ENCODE measurements around the gene ATXN3.

Gene ATXN3

DNA sequence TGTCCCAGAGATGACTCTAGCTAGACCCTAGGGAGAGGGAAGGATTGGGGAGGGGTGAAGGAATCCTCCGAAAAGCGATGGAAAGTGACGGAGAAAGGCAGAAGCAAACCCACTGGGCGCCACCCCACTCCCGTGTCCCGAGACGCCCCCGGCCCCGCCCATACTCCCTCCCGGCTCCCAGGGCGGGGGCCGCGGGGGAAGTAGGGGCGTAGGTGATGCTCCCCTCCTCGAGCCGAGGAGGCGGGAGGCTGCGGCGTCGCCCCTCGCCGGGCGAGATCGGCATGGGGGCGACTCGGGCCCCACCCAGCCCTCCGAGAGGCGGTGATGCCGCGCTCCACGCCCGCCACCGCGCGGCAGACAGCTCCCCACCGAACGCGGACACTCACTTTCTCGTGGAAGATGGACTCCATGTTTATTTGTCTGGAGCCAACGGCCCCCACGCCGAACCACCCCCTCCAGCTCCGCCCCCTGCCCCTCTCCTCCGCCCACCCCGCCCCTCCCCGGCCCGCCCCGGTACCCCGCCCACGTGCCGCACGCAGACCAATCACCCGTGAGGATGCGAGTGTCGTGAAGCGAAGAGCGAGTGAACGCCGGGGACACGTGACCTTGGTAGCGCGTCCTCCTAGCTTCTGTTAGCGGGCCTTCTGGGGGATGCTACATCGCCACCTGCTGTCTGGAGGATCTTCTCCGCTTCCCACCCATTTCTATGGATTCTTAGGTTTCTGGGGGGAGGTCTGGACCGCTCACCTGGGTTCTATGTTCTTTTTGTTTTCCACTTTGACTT is at the start of gene ATXN3:
Gene ATXN3 (minus strand): TSS at position 440 of the 784 bp plus-strand sequence. CDS start 30 bp downstream, at position 410.
- DNase-seq, result peak; percentile 96

DNA sequence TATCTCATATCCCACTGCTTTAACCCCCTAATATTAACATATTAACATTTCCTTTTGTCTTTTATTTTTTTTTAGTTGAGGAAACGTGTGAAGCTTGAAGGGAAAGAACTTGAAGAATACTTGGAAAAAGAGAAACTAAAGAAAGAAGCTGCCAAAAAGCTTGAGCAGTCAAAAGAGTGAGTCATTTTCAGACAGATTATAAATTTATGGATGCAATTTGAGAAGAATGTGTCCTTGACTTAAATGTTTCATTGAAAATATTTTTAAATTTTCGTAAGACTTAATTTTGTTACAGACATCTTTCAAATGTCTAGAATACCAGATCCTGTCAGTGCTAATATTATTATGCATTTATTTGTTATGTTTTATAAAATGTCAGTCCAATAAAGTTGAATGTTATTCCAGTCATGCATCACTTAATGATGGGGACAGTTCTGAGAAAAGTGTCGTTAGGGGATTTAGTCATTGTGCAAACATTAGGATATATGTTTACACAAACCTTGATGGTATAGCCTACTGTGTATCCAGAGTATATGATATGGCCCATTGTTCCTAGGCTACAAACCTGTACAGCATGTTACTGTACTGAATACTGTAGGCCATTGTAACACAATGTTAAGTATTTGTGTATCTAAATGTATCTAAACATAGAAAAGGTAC is 48.0 kb upstream of the ATXN3 start:
- DNase-seq, result no peak

DNA sequence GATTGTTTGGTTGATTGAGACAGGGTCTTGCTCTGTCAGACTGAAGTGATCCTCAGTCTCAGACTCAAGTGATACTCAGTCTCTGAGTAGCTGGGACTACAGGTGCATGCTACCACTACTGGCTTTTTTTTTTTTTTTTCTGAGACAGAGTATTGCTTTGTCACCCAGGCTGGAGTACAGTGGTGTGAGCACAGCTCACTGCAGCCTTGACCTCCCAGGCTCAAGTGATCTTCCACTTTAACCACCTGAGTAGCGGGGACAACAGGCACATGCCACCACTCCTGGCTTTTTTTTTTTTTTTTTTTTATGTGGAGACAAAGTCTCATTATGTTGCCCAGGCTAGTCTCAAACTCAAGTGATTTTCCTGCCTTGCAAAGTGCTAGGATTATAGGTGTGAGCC is 47.2 kb upstream of the ATXN3 start:
- DNase-seq, result no peak

GRCh38 chr14:92144708-92145107 is 38.3 kb upstream of the ATXN3 start:
- DNase-seq, result no peak

- no peak for DNase-seq
Measured at GRCh38 chr14:92143962-92144361, 37.6 kb upstream of the ATXN3 start.

- DNase-seq, result no peak
Measured at GRCh38 chr14:92143309-92143708, 36.9 kb upstream of the ATXN3 start.

- DNase-seq, result no peak
Measured at GRCh38 chr14:92135269-92135668, 28.9 kb upstream of the ATXN3 start.

GRCh38 chr14:92134456-92134855 is 28.1 kb upstream of the ATXN3 start:
- DNase-seq, result no peak

DNA sequence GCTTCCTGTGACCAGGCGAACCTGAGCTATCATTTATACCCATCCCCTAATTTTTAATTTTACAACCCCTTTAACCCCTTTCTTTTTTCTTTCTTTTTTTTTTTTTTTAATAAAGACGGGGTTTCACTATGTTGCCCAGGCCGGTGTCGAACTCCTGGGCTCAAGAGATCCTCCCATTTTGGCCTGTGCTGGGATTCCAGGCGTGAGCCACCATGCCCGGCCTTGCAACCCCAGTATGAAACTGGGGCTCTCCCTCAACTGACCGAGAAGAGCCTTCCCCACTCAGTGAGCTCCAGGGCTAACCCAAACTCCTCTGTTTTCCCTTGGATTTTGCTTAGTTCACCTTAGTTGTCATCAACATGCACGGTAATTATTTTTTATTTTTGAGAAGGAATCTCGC is 16.4 kb upstream of the ATXN3 start:
- no peak for DNase-seq

- no peak for DNase-seq
Measured at GRCh38 chr14:92122351-92122677, 15.9 kb upstream of the ATXN3 start.

DNA sequence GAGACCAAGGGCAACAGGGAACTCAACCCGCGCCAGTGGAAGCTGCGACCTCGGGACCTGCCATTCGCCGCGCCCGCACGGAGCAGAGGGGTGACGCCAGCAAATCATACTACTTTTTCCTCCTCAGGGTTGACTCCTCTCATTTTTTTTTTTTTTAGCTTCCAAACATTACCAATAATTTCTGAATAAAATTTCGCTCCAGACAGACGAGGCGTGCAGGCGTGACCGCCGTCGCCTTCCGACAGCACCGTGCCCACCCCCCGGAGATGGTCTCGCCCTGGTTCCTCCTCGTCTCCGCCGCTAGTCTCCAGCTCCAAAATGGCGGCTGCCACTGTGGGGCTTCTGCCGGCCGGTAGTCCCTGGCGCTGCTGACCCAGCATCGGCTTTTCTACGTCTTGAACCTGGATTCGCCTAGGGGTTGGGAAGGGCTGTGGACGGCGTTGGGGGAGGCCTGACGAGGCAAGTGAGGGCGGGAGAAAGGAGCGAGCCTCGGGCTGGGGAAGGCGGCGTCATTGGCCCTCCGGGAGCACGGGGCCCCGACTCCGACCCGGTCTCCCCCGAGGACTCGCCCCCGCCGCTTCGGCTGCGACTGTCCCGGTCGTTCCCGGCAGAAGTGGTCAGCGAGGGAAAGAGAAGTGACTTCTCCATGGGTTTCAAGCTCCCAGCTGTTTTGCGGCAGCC is 15.4 kb upstream of the ATXN3 start, which contains the start of the genes CPSF2 and NDUFB1:
Gene CPSF2 (plus strand): TSS at position 300 of the 681 bp plus-strand sequence. CDS start 9,016 bp downstream, outside the sequence.
Gene NDUFB1 (minus strand): TSS at position 37 of the 681 bp plus-strand sequence. CDS start 4,069 bp downstream, outside the sequence.
- peak; percentile 86 for DNase-seq

DNA sequence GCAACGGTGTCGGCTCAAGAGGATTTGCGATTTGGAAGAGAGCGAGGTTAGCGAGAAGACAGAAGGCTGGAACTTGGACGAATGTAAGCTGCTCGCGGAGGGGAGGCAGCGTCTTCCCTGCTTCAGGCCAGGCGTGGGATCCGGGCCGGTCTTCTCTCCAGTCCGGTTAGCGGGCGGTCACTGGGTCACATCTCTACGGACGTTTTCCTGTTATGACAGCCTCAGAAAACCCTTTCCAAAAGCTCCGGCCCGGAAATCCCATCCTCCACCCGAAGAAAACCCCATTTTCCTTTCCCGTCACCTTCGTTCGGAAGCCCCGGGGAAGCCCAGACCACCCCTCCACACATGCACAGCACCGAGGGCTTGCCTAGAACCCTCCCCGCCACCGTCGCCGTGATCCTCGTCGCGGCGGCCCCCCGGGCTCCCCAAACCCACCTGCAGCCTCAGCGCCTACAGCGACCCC is 14.9 kb upstream of the ATXN3 start:
- no peak for DNase-seq

DNA sequence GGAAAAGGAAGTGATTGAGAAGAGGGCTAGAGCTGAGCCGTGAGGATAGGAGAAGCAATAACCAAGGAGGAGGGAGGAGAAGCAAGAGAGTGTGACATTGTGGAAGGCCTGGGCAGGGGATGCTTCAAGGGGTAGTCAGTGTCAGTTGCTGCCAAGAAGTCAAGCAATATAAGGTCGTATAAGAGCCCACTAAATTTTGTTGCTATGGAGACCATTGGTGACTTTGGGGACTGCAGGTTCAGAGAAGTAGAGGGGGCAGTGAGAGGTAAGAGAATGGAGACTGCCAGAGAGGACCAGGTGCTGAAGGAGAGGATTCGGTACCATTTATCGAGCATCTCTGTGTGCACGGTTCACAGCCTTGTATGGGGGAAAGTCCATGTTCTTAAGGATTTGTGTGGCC is 3.1 kb upstream of the ATXN3 start:
- DNase-seq, result no peak

- no peak for DNase-seq
Measured at GRCh38 chr14:92108345-92109254, 2.2 kb upstream of the ATXN3 start.

- no peak for DNase-seq
Measured at GRCh38 chr14:92105893-92106142, 564 bp downstream of the ATXN3 start.

DNA sequence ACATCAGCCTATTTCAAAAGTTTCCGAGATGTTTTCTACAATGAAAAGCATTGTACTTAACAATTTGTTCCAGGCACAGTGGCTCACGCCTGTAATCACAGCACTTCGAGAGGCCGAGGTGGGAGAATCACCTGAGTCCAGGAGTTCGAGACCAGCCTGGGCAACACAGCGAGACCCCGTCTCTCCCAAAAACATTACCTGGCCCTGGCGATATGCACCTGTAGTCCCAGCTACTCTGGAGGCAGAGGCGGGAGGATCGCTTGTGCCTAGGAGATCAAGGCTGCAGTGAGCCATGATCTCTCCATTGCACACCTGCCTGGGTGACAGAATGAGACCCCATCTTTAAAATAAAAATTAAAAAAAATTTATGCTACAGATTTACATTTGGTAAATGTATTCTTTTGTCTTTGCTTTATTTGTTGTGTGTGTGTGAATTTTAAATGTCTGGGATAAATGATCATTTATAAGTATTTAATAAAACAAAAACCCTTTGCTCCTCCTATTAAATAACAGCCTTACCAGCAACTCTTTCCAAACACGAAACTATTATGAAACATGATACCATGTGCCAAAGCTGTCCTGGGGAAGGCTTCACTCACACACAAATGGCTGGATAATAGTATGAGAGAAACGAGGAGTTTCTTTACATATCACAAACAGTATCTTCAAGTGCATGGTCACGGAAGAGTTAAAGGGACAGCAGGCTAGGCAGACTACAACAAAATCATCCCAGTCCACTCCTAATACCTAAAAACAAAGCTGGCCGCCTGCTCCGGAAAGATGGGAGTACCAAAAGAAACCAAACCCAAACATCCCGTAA is 1.1 kb downstream of the ATXN3 start:
- no peak for DNase-seq

DNA sequence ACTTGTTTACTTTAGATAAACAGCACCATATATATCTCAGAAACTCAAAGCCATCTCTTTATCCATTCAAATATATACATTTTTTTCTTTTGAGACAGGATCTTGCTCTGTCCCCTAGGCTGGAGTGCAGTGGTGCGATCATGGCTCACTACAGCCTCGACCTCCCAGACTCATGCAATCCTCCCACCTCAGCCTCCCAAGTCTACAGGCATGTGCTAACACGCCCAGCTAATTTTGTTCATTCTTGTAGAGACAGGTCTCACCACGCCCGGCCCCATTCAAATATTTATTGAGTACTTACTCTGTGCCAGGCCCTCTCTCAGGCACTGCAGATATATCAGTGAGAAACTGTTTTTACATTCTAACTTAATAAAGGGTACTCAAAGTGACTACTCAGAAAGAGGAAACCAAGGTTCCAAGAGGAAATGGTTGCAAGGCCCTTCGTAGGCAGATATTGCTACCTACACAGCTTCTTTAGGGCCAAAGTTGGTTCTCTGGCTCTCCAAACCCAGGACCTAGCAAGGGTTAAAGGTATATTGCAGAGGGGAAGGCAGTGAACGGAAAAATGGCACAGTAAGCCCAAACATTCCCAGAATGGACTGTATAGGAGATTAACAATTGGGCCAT is 2.9 kb downstream of the ATXN3 start:
- no peak for DNase-seq

DNA sequence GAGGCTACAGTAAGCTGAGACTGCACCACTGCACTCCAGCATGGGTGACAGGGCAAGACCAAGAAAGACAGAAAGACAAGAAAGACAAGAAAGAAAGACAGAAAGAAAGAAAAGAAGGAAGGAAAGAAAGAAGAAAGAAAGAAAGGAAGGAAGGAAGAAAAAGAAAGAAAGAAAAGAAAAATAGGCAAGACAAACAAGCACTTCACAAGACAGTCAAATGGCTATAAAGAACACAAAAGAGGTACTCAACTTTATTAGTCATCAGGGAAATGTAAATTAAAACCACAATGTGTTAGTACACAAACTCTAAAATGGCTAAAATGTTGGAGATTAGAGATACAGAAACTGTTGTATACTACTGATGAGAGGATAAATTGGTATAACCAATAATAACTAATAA is 6.6 kb downstream of the ATXN3 start:
- DNase-seq, result no peak

DNA sequence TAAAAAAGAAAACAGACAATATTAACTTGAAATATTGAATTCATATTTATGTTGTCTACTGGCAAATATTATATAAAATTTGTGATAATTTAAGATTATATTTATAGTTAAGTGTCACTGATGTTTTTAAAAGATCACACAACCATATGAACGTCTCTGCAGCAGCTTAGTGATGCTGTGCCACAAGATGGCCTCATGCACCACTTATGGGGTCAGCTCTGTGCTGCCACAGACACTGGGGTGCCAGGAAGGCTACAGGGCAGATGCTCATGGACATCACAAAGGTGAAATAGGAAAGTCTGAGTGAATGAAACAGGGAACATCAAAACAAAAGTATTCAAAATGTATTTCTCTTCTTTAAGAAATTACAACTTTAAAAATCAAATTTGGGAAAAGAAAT is 13.1 kb downstream of the ATXN3 start:
- no peak for DNase-seq

DNA sequence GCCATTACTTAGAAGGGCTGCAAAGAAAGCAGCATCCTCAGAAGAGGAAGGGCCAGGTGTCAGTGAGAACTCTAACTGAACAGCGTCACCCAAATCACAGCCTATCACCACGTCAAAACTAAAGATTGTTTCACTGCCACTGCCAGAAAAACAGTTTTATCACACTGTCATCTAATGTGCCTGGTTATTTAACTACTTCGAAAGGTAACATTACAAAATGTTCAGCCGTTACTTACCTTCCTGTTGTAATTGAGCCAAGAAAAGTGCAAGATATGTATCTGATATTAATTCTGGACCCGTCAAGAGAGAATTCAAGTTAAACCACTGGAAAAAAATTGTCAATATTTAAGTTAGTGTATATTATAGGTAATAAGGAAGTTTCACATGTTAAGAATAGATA is 17.9 kb downstream of the ATXN3 start:
- no peak for DNase-seq

GRCh38 chr14:92074555-92074954 is 31.8 kb downstream of the ATXN3 start:
- DNase-seq, result no peak
